CD4-positive, alpha-beta T cell treated with Interleukin-6 at 100 ng/mL for 8 hours (primary cell): ENCODE measurements around the gene BAIAP2L1.
A peak's percentile ranks its signal among the peaks of the same experiment; 100 is the strongest.

Experiments
- DNase-seq: peaks from one replicate; pipeline ENCODE4 v3.0.0-alpha.2; 2020; ENCODE audit warnings: mixed read lengths, low spot score

Gene BAIAP2L1

GRCh38 chr7:98293265-98293664 lies 107.6 kb downstream of the BAIAP2L1 start:
- no peak for DNase-seq

GRCh38 chr7:98291717-98292116 lies 109.2 kb downstream of the BAIAP2L1 start:
- no peak for DNase-seq

- no peak for DNase-seq
These were observed 111.5 kb downstream of the BAIAP2L1 start for GRCh38 chr7:98289333-98289875.

GRCh38 chr7:98288064-98288823 lies 112.6 kb downstream of the BAIAP2L1 start:
- DNase-seq = no peak

GRCh38 chr7:98287486-98287959 lies 113.4 kb downstream of the BAIAP2L1 start:
- DNase-seq = no peak

GRCh38 chr7:98286701-98287485 lies 114.0 kb downstream of the BAIAP2L1 start:
- no peak for DNase-seq

- DNase-seq = no peak
These were observed 114.8 kb downstream of the BAIAP2L1 start for GRCh38 chr7:98286093-98286539.

- DNase-seq = no peak
These were observed 115.5 kb downstream of the BAIAP2L1 start for GRCh38 chr7:98285157-98286092.

GRCh38 chr7:98284335-98285036 lies 116.4 kb downstream of the BAIAP2L1 start:
- no peak for DNase-seq

GRCh38 chr7:98283887-98284222 lies 117.0 kb downstream of the BAIAP2L1 start:
- no peak for DNase-seq

- DNase-seq = no peak
These were observed 117.6 kb downstream of the BAIAP2L1 start for GRCh38 chr7:98283127-98283886.

GRCh38 chr7:98282703-98283102 lies 118.2 kb downstream of the BAIAP2L1 start:
- DNase-seq = no peak

GRCh38 chr7:98281757-98282606 lies 118.9 kb downstream of the BAIAP2L1 start:
- DNase-seq = no peak

- peak; percentile 94 for DNase-seq
These were observed 119.8 kb downstream of the BAIAP2L1 start, which contains the start of gene BRI3 for GRCh38 chr7:98280791-98281756. Gene BRI3, plus strand, starts transcription at chr7:98281686. Its CDS starts 110 bp downstream, at chr7:98281796.

- no peak for DNase-seq
These were observed 120.6 kb downstream of the BAIAP2L1 start for GRCh38 chr7:98280296-98280695.

GRCh38 chr7:98278936-98279335 lies 122.0 kb downstream of the BAIAP2L1 start:
- no peak for DNase-seq

- DNase-seq = no peak
These were observed 122.5 kb downstream of the BAIAP2L1 start for GRCh38 chr7:98278408-98278807.

GRCh38 chr7:98276241-98276761 lies 124.6 kb downstream of the BAIAP2L1 start:
- no peak for DNase-seq
